Measurements from ENCODE around the gene MEOX2. TPM values are rescaled to one million over a fixed set of nuclear protein-coding genes. Genes with fewer than 3 reads are reported as not detected.
A peak's percentile ranks its signal among the peaks of the same experiment; 100 is the strongest.

Gene MEOX2
- total and polyA plus RNA-seq, 2 donors from 2014 or later = 1.2 TPM; not detected in 1

GRCh38 chr7:15688911-15689310, 2.4 kb upstream of the MEOX2 start:
- Histone ChIP-seq H3K27ac (ENCODE audit: low read depth in 2 of 2, low read length in 2 of 2) (no peak overlapping the region), H3K4me3 (ENCODE audit: low read length in 3 of 3) (no peak overlapping the region), H3K9me3 (ENCODE audit: control insufficient read depth in 2 of 3, insufficient read depth in 1 of 3, low read length in 3 of 3) (no peaks in the 10 kb centered on the region), H3K36me3 (ENCODE audit: control insufficient read depth in 2 of 3, insufficient read depth in 3 of 3, low read length in 3 of 3) (no peaks in the 10 kb centered on the region), H3K9ac (ENCODE audit: low read length in 3 of 3) (no peak overlapping the region), H3K27me3 (ENCODE audit: control insufficient read depth, insufficient read depth, low read length) (peaks cover 43% of the 10 kb centered on the region), H3K4me1 (ENCODE audit: control insufficient read depth in 2 of 3, insufficient read depth in 2 of 3, low read depth in 1 of 3, low read length in 3 of 3) (peaks cover 0 to 10% (median 2%) of the 10 kb centered on the region in 3 donors)
- peak in 2 of 5 donors; percentile 12 to 33 for DNase-seq
- intact Hi-C loops (cut with DNase I) = no loop called here
- no peak for FAIRE-seq
- no peak for TF ChIP-seq CTCF (IDR thresholded peaks at IDR 0.05; ENCODE audit: borderline replicate concordance, extremely low read depth, insufficient read depth)

- DNase-seq = peak in 1 of 5 donors; percentile 15
- peaks cover 0 to 10% (median 2%) of the 10 kb centered on the region in 3 donors for H3K4me1 ChIP-seq (ENCODE audit: control insufficient read depth in 2 of 3, insufficient read depth in 2 of 3, low read depth in 1 of 3, low read length in 3 of 3)
- TF ChIP-seq CTCF (IDR thresholded peaks at IDR 0.05; ENCODE audit: borderline replicate concordance, extremely low read depth, insufficient read depth) = no peak
- H3K27ac ChIP-seq (ENCODE audit: low read depth in 2 of 2, low read length in 2 of 2) = no peak overlapping the region
- H3K4me3 ChIP-seq (ENCODE audit: low read length in 3 of 3) = no peak overlapping the region
- peaks cover 43% of the 10 kb centered on the region for H3K27me3 ChIP-seq (ENCODE audit: control insufficient read depth, insufficient read depth, low read length)
- no peak overlapping the region for H3K9ac ChIP-seq (ENCODE audit: low read length in 3 of 3)
- no peak for FAIRE-seq
- H3K36me3 ChIP-seq (ENCODE audit: control insufficient read depth in 2 of 3, insufficient read depth in 3 of 3, low read length in 3 of 3) = no peaks in the 10 kb centered on the region
- no peaks in the 10 kb centered on the region for H3K9me3 ChIP-seq (ENCODE audit: control insufficient read depth in 2 of 3, insufficient read depth in 1 of 3, low read length in 3 of 3)
- intact Hi-C loops (cut with DNase I) = no loop called here
Measured at GRCh38 chr7:15688279-15688626, 1.8 kb upstream of the MEOX2 start.

- intact Hi-C loops (cut with DNase I) = no loop called here
Measured at GRCh38 chr7:15687546-15688278, 1.2 kb upstream of the MEOX2 start.

More at GRCh38 chr7:15687546-15688278, 1.2 kb upstream of the MEOX2 start:
- Histone ChIP-seq H3K27ac (ENCODE audit: low read depth in 2 of 2, low read length in 2 of 2) (no peak overlapping the region), H3K9ac (ENCODE audit: low read length in 3 of 3) (no peak overlapping the region), H3K4me3 (ENCODE audit: low read length in 3 of 3) (peak overlapping the region in 1 of 3 donors; percentile 6), H3K36me3 (ENCODE audit: control insufficient read depth in 2 of 3, insufficient read depth in 3 of 3, low read length in 3 of 3) (no peaks in the 10 kb centered on the region), H3K9me3 (ENCODE audit: control insufficient read depth in 2 of 3, insufficient read depth in 1 of 3, low read length in 3 of 3) (no peaks in the 10 kb centered on the region), H3K4me1 (ENCODE audit: control insufficient read depth in 2 of 3, insufficient read depth in 2 of 3, low read depth in 1 of 3, low read length in 3 of 3) (peaks cover 0 to 10% (median 2%) of the 10 kb centered on the region in 3 donors), H3K27me3 (ENCODE audit: control insufficient read depth, insufficient read depth, low read length) (peaks cover 43% of the 10 kb centered on the region)
- peak in 4 of 5 donors; percentile 37 to 59 (median 46) for DNase-seq
- TF ChIP-seq CTCF (IDR thresholded peaks at IDR 0.05; ENCODE audit: borderline replicate concordance, extremely low read depth, insufficient read depth) = no peak
- FAIRE-seq = no peak

Measured in kidney (tissue), 14 donors.